Thymus (tissue), 11 donors: Measurements from ENCODE around the gene TTC7B. TPM values are rescaled to one million over a fixed set of nuclear protein-coding genes. Genes with fewer than 3 reads are reported as not detected.

Experiments
- DNase-seq, 9 donors: peaks; one replicate each; pipeline ENCODE4 v3.0.0-alpha.2; 2013; ENCODE audit warnings: low spot score in 9 of 9, low read depth in 6 of 9, missing footprints in 1 of 9
- H3K27ac ChIP-seq, 2 donors: one replicate each; pipeline ENCODE4 v1.5.1; 2013; ENCODE audit warnings: control low read depth in 1 of 2, low read depth in 1 of 2, low read length in 1 of 2, mild to moderate bottlenecking in 1 of 2, moderate library complexity in 1 of 2
- H3K27me3 ChIP-seq, 2 donors: one replicate each; pipeline ENCODE4 v1.5.1; 2013; ENCODE audit warnings: low read length in 1 of 2; ENCODE audit not compliant: control insufficient read depth in 2 of 2, insufficient read depth in 1 of 2
- H3K36me3 ChIP-seq, 2 donors: one replicate each; pipeline ENCODE4 v1.5.1; 2013; ENCODE audit warnings: low read length in 1 of 2, mild to moderate bottlenecking in 1 of 2, moderate library complexity in 1 of 2; ENCODE audit not compliant: control insufficient read depth in 2 of 2, insufficient read depth in 2 of 2
- H3K4me1 ChIP-seq, 2 donors: one replicate each; pipeline ENCODE4 v1.5.1; 2013; ENCODE audit warnings: low read length in 2 of 2; ENCODE audit not compliant: control insufficient read depth in 2 of 2, insufficient read depth in 2 of 2
- H3K4me3 ChIP-seq, 2 donors: one replicate each; pipeline ENCODE4 v1.5.1; 2013; ENCODE audit warnings: low read length in 2 of 2, control low read depth in 1 of 2, mild to moderate bottlenecking in 1 of 2
- H3K9me3 ChIP-seq, 2 donors: one replicate each; pipeline ENCODE4 v1.5.1; 2013; ENCODE audit warnings: low read length in 1 of 2, mild to moderate bottlenecking in 1 of 2; ENCODE audit not compliant: control insufficient read depth in 2 of 2, insufficient read depth in 1 of 2
- WGBS: extraction: QIAGEN DNeasy Blood & Tissue Kit; methylation state at CpG from one replicate; pipeline ENCODE4 v1.1.7; 2013; 5-methylcytosine and 5-hydroxymethylcytosine counted together
- polyA plus RNA-seq: library from polyadenylated mRNA; stranded (reverse); fragments of 200-250 nt; gene quantifications from one replicate; pipeline ENCODE4 v1.2.3, GENCODE V29; 2013
- total RNA-seq: library from RNA; stranded (reverse); fragments of 120-200 nt; gene quantifications from one replicate; pipeline ENCODE4 v1.2.4, GENCODE V29; 2013
- donor health status: healthy.

The TTC7B gene
- total and polyA plus RNA-seq, 2 donors, result 3.2 to 5.6 TPM

DNA sequence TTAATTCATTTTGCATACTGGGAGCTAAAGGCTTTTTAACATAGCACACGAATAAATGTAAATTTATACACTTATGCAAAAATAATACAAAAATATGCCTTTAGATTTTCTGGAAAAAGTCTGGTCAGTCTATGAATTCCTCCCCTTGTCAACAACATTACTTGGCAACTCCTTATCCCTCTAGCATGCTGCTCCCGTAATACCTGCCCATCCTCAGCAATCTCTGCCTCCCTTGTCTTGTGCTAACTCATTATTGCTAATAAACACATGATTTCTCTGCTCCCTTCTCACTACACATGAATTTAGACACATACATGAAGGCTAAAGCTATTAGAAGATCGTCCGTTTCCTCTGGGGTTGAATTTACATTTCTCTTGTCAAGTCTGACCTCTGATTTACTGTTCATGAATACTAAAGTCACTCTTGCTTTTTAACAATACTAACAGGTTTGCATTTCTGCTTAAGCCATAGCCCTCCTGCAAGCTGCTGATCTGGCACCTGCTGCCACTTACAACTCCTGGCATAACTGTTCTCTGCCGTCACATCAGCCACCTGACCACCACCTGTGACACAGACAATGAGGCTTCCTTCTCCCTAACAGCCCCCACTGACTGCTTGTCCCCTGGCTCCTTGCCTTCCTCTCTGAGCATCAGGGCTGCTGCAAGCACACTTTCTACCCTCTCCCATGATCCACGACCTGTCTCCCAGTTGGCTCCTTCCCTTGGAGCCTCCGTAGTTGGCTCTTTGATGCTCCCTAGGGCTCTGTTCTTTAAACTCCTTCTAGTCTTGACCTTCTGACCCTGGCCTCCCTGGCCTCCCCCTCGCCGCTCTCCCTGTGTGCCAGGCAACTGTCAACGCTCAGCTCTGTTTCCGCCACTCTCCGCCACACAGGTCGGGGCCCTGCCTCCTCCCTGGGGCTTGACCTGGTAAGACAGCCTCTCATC is 241.8 kb downstream of the TTC7B start:
- no peaks in the 10 kb centered on the region for H3K4me1 ChIP-seq
- 89% methylated on average over 13 of the region's 13 CpGs for WGBS
- H3K27me3 ChIP-seq, result no peaks in the 10 kb centered on the region
- no peaks in the 10 kb centered on the region for H3K9me3 ChIP-seq
- no peak overlapping the region for H3K4me3 ChIP-seq
- DNase-seq, result no peak
- H3K27ac ChIP-seq, result no peak overlapping the region
- no peaks in the 10 kb centered on the region for H3K36me3 ChIP-seq

DNA sequence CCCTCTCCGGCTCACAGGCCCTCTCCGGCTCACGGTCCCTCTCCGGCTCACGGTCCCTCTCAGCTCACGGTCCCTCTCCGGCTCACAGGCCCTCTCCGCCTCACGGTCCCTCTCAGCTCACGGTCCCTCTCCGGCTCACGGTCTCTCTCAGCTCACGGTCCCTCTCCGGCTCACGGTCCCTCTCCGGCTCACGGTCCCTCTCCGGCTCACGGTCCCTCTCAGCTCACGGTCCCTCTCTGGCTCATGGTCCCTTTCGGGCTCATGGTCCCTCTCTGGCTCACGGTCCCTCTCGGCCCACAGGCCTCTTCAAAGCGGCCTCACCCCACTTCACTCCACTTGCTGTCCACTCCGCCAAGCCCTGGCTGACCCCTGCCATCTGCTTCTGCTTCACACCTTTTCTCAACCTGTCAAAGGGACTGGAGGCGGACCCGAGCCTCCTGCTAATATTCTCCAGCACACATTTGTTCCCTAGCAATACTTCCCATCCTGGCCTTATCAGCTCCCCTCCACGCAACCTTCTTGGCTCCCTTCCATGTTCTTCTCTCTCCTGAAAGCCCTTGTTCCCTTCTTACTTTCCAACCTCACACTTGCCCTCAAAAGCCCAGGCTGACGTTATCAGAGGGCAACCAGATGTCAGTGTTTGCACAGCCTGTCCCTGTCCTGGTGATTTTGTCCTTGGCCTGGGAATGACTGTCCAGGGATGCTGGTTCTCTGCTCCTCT is 242.7 kb downstream of the TTC7B start:
- H3K27ac ChIP-seq, result no peak overlapping the region
- no peak for DNase-seq
- 96% methylated on average over 29 of the region's 29 CpGs for WGBS

DNA sequence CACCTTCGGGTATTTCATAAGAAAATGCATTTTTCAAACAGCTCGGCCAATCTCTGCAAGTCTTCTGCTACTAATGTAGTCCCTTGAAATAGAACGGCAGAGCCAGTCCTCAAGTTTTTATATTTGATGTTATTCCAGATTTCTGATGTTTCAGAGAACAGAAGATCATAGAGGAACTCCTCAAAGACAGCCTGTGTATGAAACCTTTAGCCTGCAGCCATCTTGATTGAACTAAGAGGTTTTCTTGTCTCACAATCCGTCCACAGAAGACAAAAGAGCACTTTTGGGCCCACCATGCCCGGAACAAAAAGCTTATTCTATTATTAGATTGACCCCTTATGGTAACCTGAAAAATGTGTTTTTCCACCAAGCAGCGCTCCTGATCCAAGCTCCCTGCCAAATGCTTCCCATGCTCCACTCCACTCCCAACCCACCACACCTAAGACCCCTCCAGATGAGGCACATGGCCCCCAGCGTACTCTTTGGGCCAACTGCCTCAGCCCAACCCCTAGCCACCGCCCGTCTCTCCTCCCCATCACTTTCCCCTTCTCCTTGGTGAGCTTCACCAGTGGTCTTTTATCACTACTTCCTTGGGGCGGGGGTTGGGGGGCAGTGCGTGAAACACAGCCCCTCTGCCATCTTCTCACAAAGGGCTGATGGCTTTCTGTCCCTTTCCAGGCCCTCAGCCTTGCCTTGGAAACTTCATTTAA is 243.6 kb downstream of the TTC7B start:
- H3K4me1 ChIP-seq, result no peaks in the 10 kb centered on the region
- no peak for DNase-seq
- WGBS, result 98% methylated on average over 11 of the region's 11 CpGs

More for the DNA sequence above, 242.7 kb downstream of the TTC7B start:
- no peaks in the 10 kb centered on the region for H3K4me1 ChIP-seq
- H3K9me3 ChIP-seq, result no peaks in the 10 kb centered on the region
- no peaks in the 10 kb centered on the region for H3K36me3 ChIP-seq
- H3K4me3 ChIP-seq, result no peak overlapping the region
- H3K27me3 ChIP-seq, result no peaks in the 10 kb centered on the region

DNA sequence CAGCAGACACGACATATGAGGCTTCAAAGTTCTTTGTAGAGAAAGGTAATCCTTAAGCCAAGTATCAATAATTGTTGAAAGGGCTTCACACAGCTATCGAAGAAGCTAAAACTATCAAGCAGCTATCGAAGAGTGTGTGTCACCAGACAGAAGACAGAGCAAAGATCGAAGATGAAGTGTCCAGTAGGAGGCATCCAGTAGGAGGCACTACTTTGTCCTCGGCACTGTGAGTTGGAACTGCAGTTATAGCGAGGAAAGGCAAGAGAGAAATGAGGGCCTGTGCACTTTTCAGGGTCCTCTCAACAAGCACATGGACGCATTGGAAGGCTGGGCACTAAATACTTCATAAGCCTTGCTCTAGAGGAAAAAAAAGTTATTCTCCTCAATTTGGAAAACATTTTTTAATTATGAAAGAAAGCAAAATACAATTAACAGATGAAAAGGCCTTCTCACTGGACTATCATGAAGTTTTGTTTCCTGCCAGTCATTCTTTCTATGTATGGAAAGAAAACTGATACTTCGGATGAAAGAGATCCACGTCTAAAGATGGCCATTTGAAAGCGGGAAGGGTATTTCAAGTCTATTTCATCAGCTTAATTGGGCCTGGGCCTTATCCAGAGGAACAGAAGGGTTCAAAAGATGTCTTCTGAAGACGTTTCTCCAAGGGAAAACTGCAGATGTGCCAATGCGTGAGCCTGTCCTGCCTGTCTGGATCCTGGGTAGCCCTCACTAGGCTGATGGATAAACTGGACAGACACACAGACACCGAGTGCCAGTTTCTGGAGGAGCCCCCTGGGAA is 244.9 kb downstream of the TTC7B start:
- H3K27ac ChIP-seq, result no peak overlapping the region
- WGBS, result 96% methylated on average over 13 of the region's 13 CpGs
- no peak for DNase-seq
- no peak overlapping the region for H3K4me3 ChIP-seq
- H3K9me3 ChIP-seq, result no peaks in the 10 kb centered on the region
- H3K36me3 ChIP-seq, result no peaks in the 10 kb centered on the region
- no peaks in the 10 kb centered on the region for H3K27me3 ChIP-seq
- no peaks in the 10 kb centered on the region for H3K4me1 ChIP-seq

More for the DNA sequence above, 243.6 kb downstream of the TTC7B start:
- H3K36me3 ChIP-seq, result no peaks in the 10 kb centered on the region
- no peak overlapping the region for H3K4me3 ChIP-seq
- no peak overlapping the region for H3K27ac ChIP-seq
- H3K27me3 ChIP-seq, result no peaks in the 10 kb centered on the region
- no peaks in the 10 kb centered on the region for H3K9me3 ChIP-seq

DNA sequence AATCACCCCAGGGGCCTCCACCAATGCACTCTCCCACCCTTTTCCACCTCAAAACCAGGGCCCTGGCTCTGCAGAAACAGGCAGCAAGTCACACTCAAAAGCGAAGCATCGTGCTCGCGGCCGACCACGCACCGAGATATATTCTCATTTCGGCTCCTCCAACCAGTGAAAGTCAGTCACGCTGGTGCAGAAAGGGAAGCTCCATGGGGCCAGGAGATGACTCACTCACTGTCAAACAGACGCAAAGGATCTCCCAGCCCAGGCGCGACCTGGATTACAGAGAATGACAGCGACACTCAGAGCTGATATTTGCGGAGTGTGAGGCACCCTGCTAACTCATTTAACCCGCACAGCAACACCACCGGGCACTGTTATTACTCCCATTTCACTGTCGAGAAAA is 245.8 kb downstream of the TTC7B start:
- 98% methylated on average over 17 of the region's 17 CpGs for WGBS
- Histone ChIP-seq H3K4me3 (no peak overlapping the region), H3K36me3 (no peaks in the 10 kb centered on the region), H3K9me3 (no peaks in the 10 kb centered on the region), H3K27ac (no peak overlapping the region), H3K27me3 (no peaks in the 10 kb centered on the region), H3K4me1 (no peaks in the 10 kb centered on the region)
- no peak for DNase-seq

DNA sequence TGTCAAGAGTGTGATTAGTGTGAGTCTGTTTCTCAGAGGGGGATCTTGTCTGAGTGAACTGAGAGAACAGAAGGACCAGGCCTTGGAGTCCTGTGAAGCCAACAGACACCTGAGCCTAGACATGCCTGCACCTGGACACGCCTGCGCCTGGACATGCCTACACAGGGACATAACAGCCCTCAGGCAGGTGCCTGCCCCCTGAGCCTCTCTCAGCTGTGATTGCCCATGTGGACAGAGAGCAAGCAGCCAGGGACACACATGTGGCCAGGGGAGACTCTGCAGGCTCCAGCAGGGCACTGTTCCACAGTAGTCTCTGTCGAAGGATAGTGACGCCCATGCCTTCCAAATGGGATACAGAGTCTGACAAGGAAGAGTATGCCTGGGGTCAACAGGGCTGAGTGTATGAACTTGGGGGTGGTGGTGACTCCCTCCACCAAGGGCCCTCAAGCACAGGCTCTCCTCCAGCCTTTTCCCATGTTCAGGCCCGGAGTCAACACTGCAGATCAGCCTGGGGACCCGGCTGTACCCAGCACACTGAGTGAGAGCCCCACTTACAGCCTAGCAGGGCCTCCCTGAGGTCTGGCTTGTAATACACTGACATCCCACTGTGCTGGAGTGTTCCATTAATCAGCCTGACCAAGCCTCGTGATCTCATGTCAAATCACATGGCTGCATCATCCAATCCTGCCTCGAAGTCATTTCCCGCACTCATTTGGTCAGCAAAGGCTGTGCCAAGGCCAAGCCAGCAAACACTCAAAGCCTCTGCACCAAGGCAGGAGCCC is 246.4 kb downstream of the TTC7B start:
- H3K4me1 ChIP-seq, result no peaks in the 10 kb centered on the region
- no peaks in the 10 kb centered on the region for H3K9me3 ChIP-seq
- peak in 1 of 9 donors; percentile 6 for DNase-seq
- H3K27me3 ChIP-seq, result no peaks in the 10 kb centered on the region
- no peak overlapping the region for H3K27ac ChIP-seq
- WGBS, result 95% methylated on average over 9 of the region's 9 CpGs
- no peak overlapping the region for H3K4me3 ChIP-seq
- no peaks in the 10 kb centered on the region for H3K36me3 ChIP-seq

DNA sequence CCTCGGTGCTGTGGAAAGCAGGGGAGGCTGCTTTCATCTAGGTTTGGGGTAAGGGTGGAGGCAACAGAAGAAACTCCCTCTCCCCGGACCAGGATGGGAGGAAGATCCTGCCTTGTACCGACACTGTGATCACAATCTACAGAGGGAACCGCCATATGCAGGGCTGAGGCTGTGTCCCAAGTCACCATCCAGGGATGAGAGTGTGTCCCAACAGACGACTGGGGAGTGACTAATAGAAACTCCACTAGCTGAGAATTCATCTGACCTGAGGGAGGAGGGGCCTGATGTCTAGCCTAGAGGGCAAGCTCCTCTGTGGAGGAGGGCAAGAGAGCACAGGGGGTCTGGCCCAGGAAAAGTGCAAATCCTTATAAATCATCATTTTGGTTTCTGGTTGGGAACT is 247.0 kb downstream of the TTC7B start:
- 93% methylated on average over 5 of the region's 5 CpGs for WGBS
- H3K36me3 ChIP-seq, result no peaks in the 10 kb centered on the region
- H3K4me1 ChIP-seq, result no peaks in the 10 kb centered on the region
- no peaks in the 10 kb centered on the region for H3K9me3 ChIP-seq
- no peak overlapping the region for H3K27ac ChIP-seq
- no peak for DNase-seq
- H3K27me3 ChIP-seq, result no peaks in the 10 kb centered on the region
- no peak overlapping the region for H3K4me3 ChIP-seq

DNA sequence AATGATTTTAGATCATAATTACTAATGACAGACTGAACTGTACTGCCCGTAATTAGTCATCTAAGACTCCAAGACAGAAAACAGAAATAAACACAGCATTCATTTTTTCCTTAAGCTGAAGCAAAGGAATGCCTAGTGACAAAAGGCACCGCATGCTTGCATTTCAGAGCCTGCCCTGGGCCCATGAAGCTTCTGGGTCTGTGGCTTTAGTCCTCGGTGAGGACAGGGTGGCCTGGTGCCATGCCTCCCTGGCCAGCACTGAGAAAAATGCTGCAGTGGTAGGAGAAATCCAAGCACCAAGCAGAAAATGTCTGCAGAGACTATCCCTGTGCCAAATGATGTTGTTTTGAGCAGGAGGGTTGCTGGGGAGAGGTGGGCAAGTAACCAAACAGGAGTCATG is 247.8 kb downstream of the TTC7B start:
- Histone ChIP-seq H3K4me3 (no peak overlapping the region), H3K36me3 (no peaks in the 10 kb centered on the region), H3K4me1 (no peaks in the 10 kb centered on the region), H3K27me3 (no peaks in the 10 kb centered on the region), H3K9me3 (no peaks in the 10 kb centered on the region), H3K27ac (no peak overlapping the region)
- DNase-seq, result no peak
- WGBS, result 91% methylated on average over 3 of the region's 3 CpGs
